GM12892 (cell line): Measurements from ENCODE around the gene TIMM17B.
A peak's percentile ranks its signal among the peaks of the same experiment; 100 is the strongest.
"Not testable (repeated sequence)": the region's sequence is repeated elsewhere in the genome, so short reads cannot be mapped to it uniquely, and the experiment has no call there.

ENCODE experiments used
- DNase-seq: peaks from one replicate; pipeline ENCODE4 v3.0.0; 2011; ENCODE audit not compliant: insufficient read length
- FAIRE-seq: peaks from 2 replicates; lab custom pipeline; 2011; peaks lifted over from hg19 to GRCh38; lab: Jason Lieb, UNC
- POLR2A ChIP-seq: IDR thresholded peaks from 2 replicates; pipeline ENCODE4 v1.6.1; 2011; ENCODE audit warnings: low read depth, low read length, control low read depth
- POLR2AphosphoS5 ChIP-seq: IDR thresholded peaks from 2 replicates; pipeline ENCODE4 v1.6.1; 2011; ENCODE audit warnings: low read depth, low read length, control low read depth
- TAF1 ChIP-seq: IDR thresholded peaks from 2 replicates; pipeline ENCODE4 v1.6.1; 2011; ENCODE audit warnings: low read depth, mild to moderate bottlenecking, control low read depth, low read length, borderline replicate concordance

The TIMM17B gene

GRCh38 chrX:48902135-48902534, 4.6 kb upstream of the TIMM17B start:
- TF ChIP-seq TAF1, result no peak
- no peak for TF ChIP-seq POLR2A
- TF ChIP-seq POLR2AphosphoS5, result no peak

GRCh38 chrX:48901069-48901468, 3.5 kb upstream of the TIMM17B start:
- FAIRE-seq, result no peak
- TF ChIP-seq POLR2AphosphoS5 (no peak), TAF1 (no peak), POLR2A (no peak)
- no peak for DNase-seq

More at GRCh38 chrX:48902135-48902534, 4.6 kb upstream of the TIMM17B start:
- FAIRE-seq (no peak), DNase-seq (no peak)

- TF ChIP-seq TAF1 (no peak), POLR2AphosphoS5 (no peak), POLR2A (no peak)
- no peak for DNase-seq
- no peak for FAIRE-seq
Observed at GRCh38 chrX:48899078-48899410, 1.5 kb upstream of the TIMM17B start.

- peak; percentile 5 for FAIRE-seq
- TF ChIP-seq POLR2A (no peak), POLR2AphosphoS5 (no peak), TAF1 (no peak)
- DNase-seq, result no peak
Observed at GRCh38 chrX:48897157-48897624, 377 bp downstream of the TIMM17B start.

GRCh38 chrX:48896611-48897011, 957 bp downstream of the TIMM17B start:
- TF ChIP-seq POLR2AphosphoS5 (no peak), TAF1 (no peak), POLR2A (no peak)
- FAIRE-seq, result no peak
- DNase-seq, result no peak

GRCh38 chrX:48894891-48895290, 2.7 kb downstream of the TIMM17B start:
- no peak for TF ChIP-seq TAF1
- TF ChIP-seq POLR2A, result no peak
- no peak for TF ChIP-seq POLR2AphosphoS5
- no peak for FAIRE-seq
- no peak for DNase-seq

- no peak for DNase-seq
- FAIRE-seq, result no peak
Observed at GRCh38 chrX:48893556-48894348, 3.8 kb downstream of the TIMM17B start.

GRCh38 chrX:48892896-48893295, 4.7 kb downstream of the TIMM17B start:
- no peak for DNase-seq
- TF ChIP-seq TAF1 (no peak), POLR2A (no peak), POLR2AphosphoS5 (no peak)
- no peak for FAIRE-seq

More at GRCh38 chrX:48893556-48894348, 3.8 kb downstream of the TIMM17B start:
- TF ChIP-seq POLR2AphosphoS5, result no peak
- TF ChIP-seq POLR2A, result no peak
- TF ChIP-seq TAF1, result no peak

- TF ChIP-seq TAF1 (no peak), POLR2AphosphoS5 (no peak), POLR2A (no peak; the same call in 1 of the 2 replicates)
- peak; percentile 50 for FAIRE-seq
- DNase-seq, result peak; percentile 60
Observed at GRCh38 chrX:48891402-48892288, 5.9 kb downstream of the TIMM17B start.

- FAIRE-seq (no peak), DNase-seq (no peak)
- TF ChIP-seq POLR2AphosphoS5, result no peak
- no peak for TF ChIP-seq TAF1
- TF ChIP-seq POLR2A, result no peak
Observed at GRCh38 chrX:48890934-48891401, 6.6 kb downstream of the TIMM17B start.

- no peak for TF ChIP-seq POLR2A
- TF ChIP-seq POLR2AphosphoS5, result no peak
- TF ChIP-seq TAF1, result no peak
- DNase-seq (no peak), FAIRE-seq (peak; percentile 68)
Observed at GRCh38 chrX:48890296-48890925, 7.2 kb downstream of the TIMM17B start.

- FAIRE-seq, DNase-seq: not testable (repeated sequence)
Observed at GRCh38 chrX:48886586-48886985, 11.0 kb downstream of the TIMM17B start.
